GM18870 (cell line): ENCODE measurements around the gene SLC2A8.
A peak's percentile ranks its signal among the peaks of the same experiment; 100 is the strongest.

Source experiments
- ATAC-seq: cut with Tn5 transposase; IDR thresholded peaks from one replicate; pipeline ENCODE4 v1.9.1; 2021; ENCODE audit warnings: moderate library complexity; ENCODE audit not compliant: unreplicated experiment

Gene SLC2A8

DNA sequence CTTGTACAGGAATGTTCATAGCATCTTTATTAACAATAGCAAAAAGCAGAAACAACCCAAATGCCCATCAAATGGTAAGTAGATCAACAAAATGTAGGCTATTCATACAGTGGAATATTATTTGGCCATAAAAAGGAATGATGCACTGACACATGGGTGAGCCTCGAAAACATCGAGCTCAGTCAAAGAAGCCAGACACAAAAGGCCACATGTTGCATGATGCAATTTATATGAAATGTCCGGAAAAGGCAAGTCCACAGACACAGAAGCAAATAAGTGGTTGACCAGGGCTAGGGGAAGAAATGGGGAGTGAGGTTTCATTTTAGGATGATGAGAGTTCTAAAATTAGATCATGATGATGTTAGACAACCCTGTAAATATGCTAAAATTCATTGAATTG is 16.5 kb upstream of the SLC2A8 start:
- no peak for ATAC-seq

- ATAC-seq: no peak
Measured at GRCh38 chr9:127382541-127382940, 14.4 kb upstream of the SLC2A8 start.

DNA sequence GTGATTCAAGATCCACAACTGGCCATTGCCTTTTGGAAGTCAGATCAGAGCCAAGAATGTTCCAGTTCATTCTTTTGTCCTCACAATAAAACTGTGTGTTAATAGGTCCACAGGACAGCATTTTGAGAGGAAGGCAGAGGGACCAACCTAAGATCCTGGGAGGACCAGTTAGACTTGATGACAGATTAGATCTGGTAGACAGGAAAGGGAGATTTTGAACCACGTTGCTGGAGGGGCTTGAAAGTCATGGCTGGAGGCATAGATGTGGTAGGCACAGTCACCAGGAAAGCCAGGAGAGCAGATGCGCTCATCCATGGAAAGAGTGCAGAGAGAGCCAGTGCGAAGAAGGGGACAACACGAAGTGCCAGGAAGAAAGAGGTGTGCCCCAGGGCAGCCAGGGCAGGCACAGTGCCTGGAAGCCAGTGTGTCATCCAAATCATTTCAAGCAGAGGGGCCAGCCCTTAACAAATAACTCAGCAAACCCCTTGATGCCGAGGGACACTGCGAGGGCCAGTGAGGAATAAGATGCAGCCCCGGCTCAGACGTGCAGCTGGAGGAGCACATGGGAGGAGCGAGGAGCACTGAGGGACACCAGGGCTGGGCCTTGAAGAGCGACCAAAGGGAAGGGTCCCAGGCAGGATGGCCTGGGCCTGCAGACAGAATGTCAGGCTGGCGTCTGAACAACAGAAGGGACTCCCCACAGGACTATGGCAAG is 12.8 kb upstream of the SLC2A8 start:
- no peak for ATAC-seq

DNA sequence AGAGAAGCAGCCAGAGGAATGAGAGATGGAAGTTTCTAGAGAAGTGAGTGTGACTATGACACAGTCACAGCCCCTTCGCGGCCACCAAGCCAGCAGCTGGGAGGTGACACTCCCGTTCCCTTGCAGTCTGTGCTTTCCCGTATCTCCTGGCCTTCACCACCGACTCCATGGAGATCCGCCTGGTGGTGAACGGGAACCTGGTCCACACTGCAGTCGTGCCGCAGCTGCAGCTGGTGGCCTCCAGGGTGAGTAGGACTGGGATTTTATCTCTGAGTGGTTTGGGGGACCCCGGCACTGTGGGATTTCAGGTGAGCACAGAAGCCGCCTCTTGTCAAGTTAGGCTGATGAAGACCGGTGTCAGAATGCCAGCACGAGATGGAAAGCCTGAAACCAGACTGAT is 12.1 kb upstream of the SLC2A8 start:
- no peak for ATAC-seq

DNA sequence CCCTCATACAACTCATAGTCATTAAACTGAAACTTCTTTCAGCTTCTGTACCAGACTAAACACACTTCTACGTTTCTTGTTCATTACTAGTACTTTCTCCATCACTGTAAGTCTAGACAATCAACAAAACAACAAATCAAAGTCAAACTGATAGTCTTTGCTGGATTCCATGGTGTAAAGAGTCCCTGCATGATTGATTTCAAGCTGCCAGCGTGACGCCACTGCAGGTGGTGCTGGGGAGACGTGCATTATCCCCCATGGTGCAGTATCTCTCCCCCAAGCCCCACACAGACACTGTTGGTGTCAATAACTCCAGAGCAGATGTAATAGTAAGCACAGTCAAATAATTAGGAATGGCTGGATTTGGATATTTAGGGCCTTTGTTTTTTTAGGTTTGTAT is 10.7 kb upstream of the SLC2A8 start:
- no peak for ATAC-seq

DNA sequence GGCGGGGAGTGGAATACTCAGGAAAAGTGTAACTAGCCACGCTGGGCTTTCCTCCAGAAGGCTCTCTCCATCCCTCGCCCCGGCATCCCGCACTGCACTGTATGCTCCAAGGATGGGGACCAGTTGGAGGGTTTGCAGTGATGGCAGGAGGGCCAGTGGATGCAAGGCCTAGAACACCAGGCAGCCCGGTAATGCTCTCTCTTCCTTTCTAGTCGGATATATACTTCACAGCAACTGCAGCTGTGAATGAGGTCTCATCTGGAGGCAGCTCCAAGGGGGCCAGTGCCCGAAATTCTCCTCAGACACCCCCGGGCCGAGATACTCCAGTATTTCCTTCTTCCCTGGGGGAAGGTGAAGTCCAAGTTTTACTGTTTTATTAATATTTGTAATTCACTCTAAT is 10.0 kb upstream of the SLC2A8 start:
- ATAC-seq: no peak

DNA sequence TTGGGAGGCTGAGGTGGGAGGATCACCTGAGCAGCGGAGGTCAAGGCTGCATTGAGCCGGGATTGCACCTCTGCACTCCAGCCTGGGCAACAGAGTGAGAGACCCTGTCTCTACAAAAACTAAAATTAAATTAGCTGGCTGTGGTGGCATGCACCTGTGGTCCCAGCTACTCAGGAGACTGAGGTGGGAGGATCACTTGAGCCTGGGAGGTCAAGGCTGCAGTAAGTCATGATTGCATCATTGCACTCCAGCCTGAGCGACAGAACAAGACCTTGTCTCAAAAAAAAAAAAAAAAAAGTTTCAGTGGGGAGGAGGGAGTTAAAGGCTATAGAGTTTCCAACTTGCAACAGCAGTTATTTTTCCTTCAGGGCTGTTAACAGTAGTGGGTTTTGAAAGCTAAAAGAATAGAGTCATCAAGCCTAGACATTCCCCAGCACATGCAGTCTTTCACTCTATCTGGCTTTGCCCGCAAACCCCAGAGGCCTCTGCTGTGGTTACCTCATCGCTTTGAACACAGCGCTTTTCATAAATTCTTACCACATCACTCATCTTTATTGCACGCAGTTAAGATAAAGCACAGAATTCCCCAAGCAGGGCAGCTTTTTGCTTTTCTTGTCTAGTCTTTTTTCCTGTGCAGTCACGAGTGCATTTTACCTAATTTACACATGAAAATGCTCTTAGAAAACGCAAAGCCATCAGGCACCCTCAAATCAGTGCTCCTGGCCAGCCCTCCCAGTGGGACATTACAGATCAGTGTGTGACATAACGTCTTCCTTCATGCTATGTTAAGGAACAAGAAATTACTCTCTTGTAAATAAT is 8.7 kb upstream of the SLC2A8 start:
- ATAC-seq: peak; percentile 76

DNA sequence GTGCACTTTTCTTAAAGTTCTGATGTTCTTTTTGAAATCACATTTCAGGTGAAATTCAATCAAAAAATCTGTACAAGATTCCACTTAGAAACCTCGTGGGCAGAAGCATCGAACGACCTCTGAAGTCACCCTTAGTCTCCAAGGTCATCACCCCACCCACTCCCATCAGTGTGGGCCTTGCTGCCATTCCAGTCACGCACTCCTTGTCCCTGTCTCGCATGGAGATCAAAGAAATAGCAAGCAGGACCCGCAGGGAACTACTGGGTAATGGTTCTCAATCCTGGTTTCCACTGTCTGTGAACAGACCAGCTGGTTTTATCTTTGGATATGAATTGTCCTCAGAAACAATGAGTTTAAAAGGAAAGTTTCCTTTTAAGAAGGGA is 8.1 kb upstream of the SLC2A8 start:
- ATAC-seq: no peak

DNA sequence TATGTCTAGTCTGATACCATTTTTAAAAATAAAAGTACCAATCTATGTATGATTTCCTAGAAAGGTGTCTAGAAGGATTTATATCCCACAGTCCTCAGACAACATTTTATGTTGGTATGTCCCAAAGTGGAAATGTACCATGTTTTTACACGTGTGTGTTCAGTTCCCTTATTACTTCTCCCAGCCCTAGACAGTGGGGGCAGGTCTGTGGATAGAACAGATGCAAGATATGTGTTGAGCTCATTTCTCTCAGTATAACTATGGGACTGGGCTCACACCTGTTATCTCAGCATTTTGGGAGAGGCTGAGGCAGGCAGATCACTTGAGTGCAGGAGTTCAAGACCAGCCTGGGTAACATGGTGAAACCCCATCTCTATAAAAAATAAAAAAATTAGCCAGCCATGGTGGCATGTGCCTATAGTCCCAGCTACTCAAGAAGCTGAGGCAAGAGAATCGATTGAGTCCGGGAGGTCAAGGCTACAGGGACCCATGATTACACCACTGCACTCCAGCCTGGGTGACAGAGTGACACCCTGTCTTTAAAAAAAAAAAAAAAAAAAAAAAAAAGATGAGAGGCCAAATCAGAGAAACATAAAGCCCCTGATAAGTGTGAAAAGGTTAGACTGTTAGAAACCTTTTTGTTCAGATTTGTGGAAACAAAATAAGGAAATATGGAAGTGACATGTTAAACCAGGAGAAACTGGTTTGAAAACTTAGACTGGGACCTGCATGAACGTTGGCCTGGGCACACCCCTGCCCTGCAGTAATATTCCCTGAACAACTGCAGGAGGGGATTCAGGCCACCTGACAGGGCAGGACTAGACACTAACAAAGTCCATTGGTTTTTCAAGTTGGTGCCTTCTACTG is 7.4 kb upstream of the SLC2A8 start:
- ATAC-seq: no peak

- ATAC-seq: no peak
Measured at GRCh38 chr9:127390248-127390545, 6.8 kb upstream of the SLC2A8 start.

GRCh38 chr9:127390563-127390962 is 6.4 kb upstream of the SLC2A8 start:
- no peak for ATAC-seq

DNA sequence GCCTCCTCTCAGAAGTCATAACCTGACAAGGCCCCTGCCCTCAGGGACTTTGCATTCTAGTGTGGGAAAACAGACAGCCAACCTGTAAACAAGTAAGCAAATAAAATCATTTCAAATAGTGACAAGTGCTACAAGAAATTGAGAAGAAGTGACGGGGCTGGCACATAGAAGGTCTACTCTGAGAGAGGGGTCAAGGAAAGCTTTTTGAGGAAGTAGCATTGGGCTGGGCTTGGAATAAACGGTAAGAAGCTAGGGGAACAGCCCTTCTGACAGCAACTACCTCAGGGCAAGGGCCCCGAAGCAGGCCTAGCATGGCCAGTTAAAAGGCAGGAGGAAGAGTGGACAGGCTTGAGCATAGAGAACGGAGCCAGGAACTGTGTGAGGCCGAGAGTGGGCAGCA is 4.8 kb upstream of the SLC2A8 start:
- ATAC-seq: no peak

- ATAC-seq: no peak
Measured at GRCh38 chr9:127392976-127393375, 4.0 kb upstream of the SLC2A8 start.

DNA sequence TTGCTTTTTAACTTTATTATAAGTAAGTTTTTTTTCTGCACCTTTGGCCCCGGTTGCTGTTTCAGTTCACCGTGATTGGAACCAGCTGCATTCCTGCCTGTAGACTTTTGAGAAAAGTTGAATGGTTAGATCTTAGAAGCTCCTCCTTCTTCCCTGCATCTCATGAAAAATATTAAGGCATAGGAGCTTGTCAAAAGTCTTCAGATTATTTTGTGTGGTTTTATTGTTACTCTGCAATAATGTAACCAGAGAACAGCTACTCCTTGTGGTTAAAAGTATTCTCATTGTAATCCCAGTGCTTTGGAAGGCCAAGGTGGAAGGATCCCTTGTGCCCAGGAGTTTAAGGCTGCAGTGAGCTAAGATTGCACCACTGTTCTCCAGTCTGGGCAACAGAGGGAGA is 3.3 kb upstream of the SLC2A8 start:
- no peak for ATAC-seq

DNA sequence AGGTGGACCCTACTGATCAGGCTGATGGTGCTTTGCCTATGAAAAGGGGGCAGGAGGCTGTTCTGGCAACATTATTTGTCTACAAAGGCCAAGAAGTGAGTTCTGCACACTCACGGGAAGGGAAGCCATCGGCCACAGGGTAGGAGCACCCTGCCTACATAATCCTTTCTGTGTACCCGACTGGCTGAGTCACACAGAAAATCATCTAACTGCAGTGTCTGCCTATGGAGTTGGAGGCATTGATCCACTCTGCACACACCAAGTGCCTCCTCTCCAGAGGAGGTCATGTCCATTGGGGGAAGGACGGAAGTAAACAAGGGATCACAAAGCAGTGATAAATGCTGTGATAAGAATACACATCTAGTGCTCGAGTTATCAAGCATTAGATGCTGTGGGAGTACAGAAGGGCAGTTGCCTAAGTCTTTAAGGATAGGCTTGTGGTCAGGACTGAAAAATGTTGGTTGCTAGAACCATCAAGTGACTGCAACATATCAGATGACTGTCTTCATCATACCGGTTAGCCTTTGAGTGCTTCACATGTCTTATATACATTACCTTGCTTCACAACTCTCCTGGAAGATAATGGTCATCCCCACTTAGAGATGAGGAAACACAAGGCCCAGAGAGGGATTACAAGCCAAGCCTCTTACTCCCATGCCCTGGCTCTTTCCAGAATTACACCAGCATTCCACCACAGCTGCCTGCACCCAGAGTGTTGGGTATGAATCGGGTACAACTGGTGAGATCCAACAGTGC is 1.3 kb upstream of the SLC2A8 start:
- ATAC-seq: no peak

DNA sequence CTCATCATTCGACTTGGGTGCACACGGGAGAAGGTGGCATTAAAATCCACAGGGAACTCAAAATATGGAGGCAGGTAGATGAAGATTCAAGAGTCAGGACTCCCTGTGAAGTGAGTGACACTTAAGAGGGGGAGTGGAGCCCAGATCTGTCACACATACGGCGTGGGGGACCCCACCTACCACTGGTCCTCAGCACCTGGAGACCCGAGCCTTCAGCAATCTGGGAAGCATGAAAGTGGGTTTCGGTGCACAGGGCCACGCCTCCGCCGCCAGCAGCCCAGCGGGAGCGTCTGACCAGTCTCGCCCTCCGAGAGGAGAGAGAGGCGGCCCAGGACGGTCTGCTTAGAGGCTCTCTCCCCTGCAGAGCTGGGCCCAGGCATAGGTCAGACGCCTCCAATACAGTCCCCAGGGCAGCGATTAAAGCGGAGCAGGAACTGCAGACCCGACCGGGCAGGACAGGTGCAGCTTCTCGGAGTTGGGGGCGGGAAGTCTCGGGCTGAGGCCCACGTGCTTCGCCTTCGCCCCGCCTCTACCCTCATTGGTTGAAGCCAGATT is 639 bp upstream of the SLC2A8 start:
- no peak for ATAC-seq

DNA sequence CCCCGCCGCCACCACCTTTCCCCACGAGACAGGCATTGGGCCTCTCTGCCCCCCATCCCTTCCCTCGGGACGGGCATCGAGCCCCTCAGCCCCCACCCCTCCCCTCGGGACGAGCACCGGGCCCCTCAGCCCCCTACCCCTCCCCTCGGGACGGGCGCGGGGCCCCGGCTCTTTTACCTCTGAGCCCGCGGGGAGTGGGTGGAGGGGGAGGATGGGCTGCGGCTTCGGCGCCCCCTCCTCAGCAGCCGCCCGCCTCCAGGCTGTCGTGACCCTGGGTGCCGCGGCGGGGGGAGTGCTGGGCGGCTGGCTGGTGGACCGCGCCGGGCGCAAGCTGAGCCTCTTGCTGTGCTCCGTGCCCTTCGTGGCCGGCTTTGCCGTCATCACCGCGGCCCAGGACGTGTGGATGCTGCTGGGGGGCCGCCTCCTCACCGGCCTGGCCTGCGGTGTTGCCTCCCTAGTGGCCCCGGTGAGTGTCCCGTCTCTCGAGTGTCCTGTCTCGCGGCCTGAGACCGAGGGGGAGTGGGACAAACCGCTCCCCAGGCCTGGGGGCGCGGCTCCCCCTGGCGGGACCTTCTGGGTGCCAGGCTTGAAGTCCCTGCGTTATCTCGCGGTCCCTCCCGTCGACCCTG is 791 bp downstream of the SLC2A8 start:
- ATAC-seq: no peak

DNA sequence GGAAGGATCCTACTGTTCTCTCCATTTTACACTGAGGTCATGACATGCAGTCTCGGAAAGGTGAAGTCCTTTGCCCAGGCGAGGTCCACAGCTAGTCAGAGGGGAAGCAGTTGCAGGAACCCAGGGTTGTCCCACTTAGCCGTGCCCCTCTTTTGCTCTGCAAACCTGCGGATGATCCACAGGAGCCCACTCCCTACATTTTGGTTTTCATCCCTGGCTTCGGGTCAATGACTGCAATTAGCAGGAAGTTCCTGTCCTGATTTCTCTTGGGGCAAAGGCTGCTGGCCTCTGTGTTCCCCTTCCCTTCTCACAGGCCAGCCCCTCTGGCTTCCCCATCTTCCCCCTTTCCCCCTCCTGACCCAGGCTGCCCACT is 1.3 kb downstream of the SLC2A8 start:
- ATAC-seq: no peak

GRCh38 chr9:127398715-127399400 is 1.9 kb downstream of the SLC2A8 start:
- ATAC-seq: no peak

GRCh38 chr9:127399736-127400269 is 2.8 kb downstream of the SLC2A8 start:
- ATAC-seq: no peak
